T-helper 22 cell (primary cell): ENCODE data around the gene CARD10.

Experiments
- DNase-seq: peaks from one replicate; pipeline ENCODE4 v3.0.0-alpha.2; 2020; ENCODE audit warnings: low read depth

CARD10 gene

GRCh38 chr22:37519268-37520195 is at the start of gene CARD10:
Gene CARD10, minus strand, starts transcription at chr22:37519415. Its CDS starts 215 bp downstream, at chr22:37519200.
- DNase-seq, result no peak

GRCh38 chr22:37568448-37569008 is 49.3 kb upstream of the CARD10 start:
- DNase-seq, result no peak

- DNase-seq, result no peak
These were observed 48.8 kb upstream of the CARD10 start for GRCh38 chr22:37568012-37568411.

- peak; percentile 75 for DNase-seq
These were observed 47.9 kb upstream of the CARD10 start for GRCh38 chr22:37566903-37567798.

GRCh38 chr22:37566329-37566837 is 47.2 kb upstream of the CARD10 start:
- DNase-seq, result peak; percentile 20

GRCh38 chr22:37565830-37566229 is 46.6 kb upstream of the CARD10 start:
- DNase-seq, result no peak

- no peak for DNase-seq
These were observed 45.0 kb upstream of the CARD10 start for GRCh38 chr22:37564111-37564711.

- no peak for DNase-seq
These were observed 44.2 kb upstream of the CARD10 start for GRCh38 chr22:37563153-37564081.

- DNase-seq, result no peak
These were observed 43.0 kb upstream of the CARD10 start for GRCh38 chr22:37562049-37562875.

GRCh38 chr22:37561212-37562048 is 42.2 kb upstream of the CARD10 start:
- DNase-seq, result peak; percentile 32

- no peak for DNase-seq
These were observed 41.5 kb upstream of the CARD10 start for GRCh38 chr22:37560608-37561211.

GRCh38 chr22:37559901-37560607 is 40.8 kb upstream of the CARD10 start, which contains the start of gene CDC42EP1:
Gene CDC42EP1, plus strand, starts transcription at chr22:37560480. Its CDS starts 5,870 bp downstream, at chr22:37566350.
- no peak for DNase-seq

GRCh38 chr22:37559521-37559900 is 40.3 kb upstream of the CARD10 start:
- DNase-seq, result no peak

- no peak for DNase-seq
These were observed 39.6 kb upstream of the CARD10 start for GRCh38 chr22:37558815-37559214.

- DNase-seq, result no peak
These were observed 38.2 kb upstream of the CARD10 start for GRCh38 chr22:37557321-37558001.

GRCh38 chr22:37556710-37557109 is 37.5 kb upstream of the CARD10 start:
- DNase-seq, result no peak

- DNase-seq, result no peak
These were observed 35.8 kb upstream of the CARD10 start for GRCh38 chr22:37555029-37555428.
